ACC112 (cell line): ENCODE data around the gene CNFN.

ENCODE experiments used
- H2AFZ ChIP-seq: fragments of 200-600 bp; sonication (generic); one replicate; pipeline ENCODE4 v1.6.0; 2017; ENCODE audit warnings: antibody characterized with exemption, low read length; ENCODE audit not compliant: unreplicated experiment
- H3K27ac ChIP-seq: fragments of 200-600 bp; sonication (generic); 2 replicates; pipeline ENCODE4 v1.5.1; 2014; ENCODE audit warnings: low read depth, mild to moderate bottlenecking, antibody characterized with exemption, low read length, moderate library complexity
- H3K27me3 ChIP-seq: fragments of 200-600 bp; sonication (generic); 2 replicates; pipeline ENCODE4 v1.6.1; 2014; ENCODE audit warnings: mild to moderate bottlenecking, antibody characterized with exemption, low read length, moderate library complexity, mixed read lengths; ENCODE audit not compliant: insufficient read depth
- H3K36me3 ChIP-seq: fragments of 200-600 bp; sonication (generic); 2 replicates; pipeline ENCODE4 v1.6.1; 2016; ENCODE audit warnings: mild to moderate bottlenecking, antibody characterized with exemption, low read length, moderate library complexity, mixed read lengths; ENCODE audit not compliant: insufficient read depth
- H3K4me1 ChIP-seq: fragments of 200-600 bp; sonication (generic); one replicate; pipeline ENCODE4 v1.6.1; 2016; ENCODE audit warnings: low read length, mixed read lengths; ENCODE audit not compliant: insufficient read depth, unreplicated experiment, control insufficient read depth
- H3K4me3 ChIP-seq: fragments of 200-600 bp; sonication (generic); 2 replicates; pipeline ENCODE4 v1.5.1; 2014; ENCODE audit warnings: mild to moderate bottlenecking, low read depth, low read length
- H3K79me2 ChIP-seq: fragments of 200-600 bp; sonication (generic); one replicate; pipeline ENCODE4 v1.6.0; 2016; ENCODE audit warnings: low read length; ENCODE audit not compliant: control insufficient read depth, unreplicated experiment, insufficient read depth

The CNFN gene

DNA sequence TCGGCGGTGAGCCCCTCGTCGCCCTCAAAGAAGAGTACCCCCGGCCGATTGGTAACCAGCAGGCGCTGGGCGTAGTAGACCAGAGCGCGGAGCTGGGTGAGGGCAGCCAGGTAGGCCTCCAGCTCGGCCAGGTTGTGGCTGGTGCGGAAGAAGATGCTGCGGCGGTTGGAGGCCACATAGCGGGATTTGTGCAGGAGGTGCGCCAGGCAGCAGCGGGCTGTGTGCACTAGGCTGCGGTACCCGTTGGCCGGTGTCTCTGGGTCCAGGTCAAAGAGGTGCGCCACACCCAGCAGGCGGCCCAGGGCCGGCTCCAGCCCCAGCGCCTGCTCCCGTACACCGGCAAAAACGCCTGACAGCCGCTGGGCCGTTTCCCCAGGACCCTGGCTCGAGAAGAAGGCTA lies 20.3 kb upstream of the CNFN start:
- H2AFZ ChIP-seq = no peak overlapping the region
- H3K4me3 ChIP-seq = no peak overlapping the region
- H3K4me1 ChIP-seq = no peaks in the 10 kb centered on the region
- H3K27ac ChIP-seq = no peak overlapping the region
- no peaks in the 10 kb centered on the region for H3K36me3 ChIP-seq
- H3K79me2 ChIP-seq = no peaks in the 10 kb centered on the region
- H3K27me3 ChIP-seq = no peaks in the 10 kb centered on the region

DNA sequence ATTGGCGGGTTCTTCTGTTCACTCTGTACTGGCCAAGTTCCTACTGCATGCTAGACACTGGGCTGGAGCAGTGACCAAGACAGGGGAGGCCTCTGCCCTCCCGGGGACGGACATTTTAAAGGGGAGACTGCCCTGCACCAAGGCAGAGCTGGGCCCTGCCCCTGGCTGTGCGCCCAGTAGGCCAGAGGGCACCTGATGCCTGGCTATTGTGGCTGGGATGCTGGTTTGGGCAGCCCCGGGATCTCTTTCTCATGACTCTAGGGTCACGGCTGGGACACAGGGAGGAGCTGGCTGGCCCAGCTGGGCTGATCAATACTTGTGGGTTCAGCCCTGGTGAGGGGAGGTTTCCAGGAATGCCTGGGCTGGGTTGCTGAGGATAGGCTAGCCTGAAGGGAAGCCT lies 19.4 kb upstream of the CNFN start:
- Histone ChIP-seq H3K4me1 (no peaks in the 10 kb centered on the region), H3K27ac (no peak overlapping the region), H3K27me3 (no peaks in the 10 kb centered on the region)

DNA sequence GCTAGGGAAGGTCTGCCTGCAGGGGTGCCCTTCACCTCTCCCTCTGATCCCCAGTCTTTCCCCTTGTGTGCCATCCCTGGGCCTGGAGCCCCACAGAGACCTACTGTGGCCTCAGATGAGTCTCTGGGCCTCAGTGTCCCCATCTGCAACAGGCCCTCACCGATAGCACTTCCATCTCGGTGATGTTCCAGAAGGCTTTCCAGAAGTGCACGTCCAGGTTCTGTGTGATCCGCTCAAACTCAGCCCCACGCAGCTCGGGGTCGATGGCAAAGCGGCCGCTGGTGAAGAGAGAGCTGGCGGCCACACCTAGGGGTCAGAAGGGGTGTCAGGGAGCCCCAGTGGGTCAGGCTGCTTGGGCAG lies 17.7 kb upstream of the CNFN start:
- Histone ChIP-seq H3K79me2 (no peaks in the 10 kb centered on the region), H3K36me3 (no peaks in the 10 kb centered on the region), H3K27ac (no peak overlapping the region), H3K4me1 (no peaks in the 10 kb centered on the region), H3K27me3 (no peaks in the 10 kb centered on the region), H3K4me3 (no peak overlapping the region), H2AFZ (no peak overlapping the region)

More for the DNA sequence above, 19.4 kb upstream of the CNFN start:
- H3K79me2 ChIP-seq = no peaks in the 10 kb centered on the region
- no peaks in the 10 kb centered on the region for H3K36me3 ChIP-seq
- no peak overlapping the region for H3K4me3 ChIP-seq
- H2AFZ ChIP-seq = no peak overlapping the region

DNA sequence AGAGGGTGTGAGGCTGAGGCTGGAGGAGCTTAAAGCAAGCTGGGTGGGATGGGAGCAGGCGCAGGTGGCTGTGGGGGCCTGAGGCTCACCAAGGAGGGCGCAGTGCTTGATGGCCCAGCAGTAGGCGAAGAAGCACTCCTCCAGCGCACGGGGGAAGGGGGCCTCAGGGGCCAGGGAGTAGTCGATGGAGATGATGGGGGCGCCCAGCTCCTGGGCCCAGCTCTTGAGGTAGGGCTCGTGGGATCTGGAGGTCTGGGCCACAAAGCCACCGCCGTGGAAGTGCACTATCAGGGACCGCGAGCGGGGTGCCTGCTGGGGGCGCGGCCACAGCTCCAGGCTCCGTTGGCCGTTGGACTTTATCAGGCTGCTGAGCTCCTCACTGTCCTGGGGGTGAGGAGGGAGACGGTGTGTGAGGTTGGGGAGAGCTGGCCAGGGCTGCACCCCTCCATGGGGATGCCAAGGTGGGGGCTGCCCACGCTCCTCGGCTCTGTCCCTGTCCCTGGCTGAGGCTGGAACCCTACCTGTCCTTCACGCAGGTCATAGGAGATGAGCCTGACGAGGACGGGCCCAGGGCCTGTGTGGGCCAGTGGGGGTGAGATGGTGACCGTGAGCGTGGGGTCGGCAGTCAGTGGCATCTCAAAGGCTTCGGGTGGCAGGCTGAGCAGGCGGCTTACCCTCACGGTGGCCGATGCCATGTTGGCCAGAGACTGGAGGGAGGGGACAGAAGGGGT lies 17.2 kb upstream of the CNFN start:
- Histone ChIP-seq H3K27me3 (no peaks in the 10 kb centered on the region), H3K4me1 (no peaks in the 10 kb centered on the region), H3K27ac (no peak overlapping the region), H2AFZ (no peak overlapping the region), H3K79me2 (no peaks in the 10 kb centered on the region), H3K4me3 (no peak overlapping the region), H3K36me3 (no peaks in the 10 kb centered on the region)

DNA sequence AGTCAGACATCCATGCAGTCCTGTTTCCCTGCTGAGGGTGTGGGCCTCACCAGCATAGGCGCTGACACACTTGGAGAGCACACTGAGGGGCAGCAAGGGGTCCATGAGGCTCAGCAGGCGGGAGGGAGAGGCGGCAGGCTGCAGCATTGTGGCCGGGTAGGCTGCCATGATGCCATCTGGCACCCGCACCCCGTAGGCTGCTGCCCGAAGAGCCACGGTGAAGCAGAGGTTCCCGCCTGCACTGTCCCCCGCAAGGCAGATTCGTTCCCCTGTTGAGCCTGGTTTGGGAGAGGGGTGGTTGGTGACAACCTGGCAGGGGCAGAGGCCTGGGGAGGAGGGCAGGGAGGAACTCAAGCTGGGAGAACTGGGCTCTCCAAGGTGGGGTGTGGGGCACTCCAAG lies 16.0 kb upstream of the CNFN start:
- Histone ChIP-seq H3K27ac (no peak overlapping the region), H3K4me1 (no peaks in the 10 kb centered on the region), H3K79me2 (no peaks in the 10 kb centered on the region), H3K27me3 (no peaks in the 10 kb centered on the region), H2AFZ (no peak overlapping the region), H3K4me3 (no peak overlapping the region), H3K36me3 (no peaks in the 10 kb centered on the region)

DNA sequence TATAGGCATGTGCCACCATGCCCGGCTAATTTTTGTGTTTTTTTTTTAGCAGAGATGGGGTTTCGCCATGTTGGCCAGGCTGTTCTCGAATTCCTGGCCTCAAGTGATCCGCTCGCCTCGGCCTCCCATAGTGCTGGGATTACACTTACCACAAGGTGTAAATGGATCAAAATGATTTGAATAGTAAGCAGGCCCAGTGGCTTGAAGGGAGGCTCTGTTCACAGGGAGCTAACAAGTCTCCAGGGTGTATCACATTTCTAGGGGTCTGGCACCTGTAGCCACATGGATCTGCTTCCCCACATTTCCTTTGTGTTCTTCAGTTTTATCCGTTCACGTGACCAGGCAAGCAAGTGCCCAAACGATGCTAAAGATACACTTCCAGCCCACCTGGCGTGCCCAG lies 13.5 kb upstream of the CNFN start:
- no peaks in the 10 kb centered on the region for H3K27me3 ChIP-seq
- no peak overlapping the region for H2AFZ ChIP-seq
- no peak overlapping the region for H3K27ac ChIP-seq
- no peaks in the 10 kb centered on the region for H3K36me3 ChIP-seq
- H3K79me2 ChIP-seq = no peaks in the 10 kb centered on the region
- H3K4me1 ChIP-seq = no peaks in the 10 kb centered on the region
- no peak overlapping the region for H3K4me3 ChIP-seq

DNA sequence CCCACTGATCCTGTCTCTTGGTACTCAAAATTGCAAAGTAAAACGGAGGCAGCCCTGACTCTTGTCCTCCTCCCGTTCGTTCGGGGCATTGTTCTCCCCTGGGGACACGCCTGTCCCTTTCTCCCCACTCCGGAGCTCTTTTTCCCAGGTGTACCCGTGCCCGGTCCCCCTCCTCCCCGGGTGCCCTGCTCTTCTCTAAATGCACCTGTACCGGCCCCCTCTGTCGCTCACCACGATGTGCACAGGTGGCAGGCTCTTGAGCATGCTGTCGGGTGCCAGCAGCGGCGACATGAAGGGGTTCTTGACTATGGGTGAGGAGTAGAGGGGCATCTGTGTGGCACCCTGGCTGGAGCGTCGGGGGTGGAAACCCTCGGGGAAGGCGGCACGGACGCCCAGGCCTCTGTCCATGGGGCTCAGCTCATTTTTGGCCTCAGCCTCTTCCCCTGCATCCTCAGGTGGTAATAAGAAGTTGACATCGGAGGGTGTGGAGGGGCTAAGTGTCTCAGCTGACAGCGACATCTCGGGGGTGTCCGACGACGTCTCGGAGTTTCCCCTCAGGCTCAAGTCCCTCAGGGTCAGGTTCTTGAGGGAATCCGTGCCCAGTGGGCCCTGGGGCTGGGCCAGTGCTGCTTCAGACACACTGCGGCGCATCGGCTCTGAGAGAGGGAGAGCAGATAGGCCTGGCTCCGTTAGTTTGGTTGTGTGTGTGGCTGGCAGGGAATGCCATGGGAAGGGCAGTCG lies 12.4 kb upstream of the CNFN start:
- no peaks in the 10 kb centered on the region for H3K36me3 ChIP-seq

DNA sequence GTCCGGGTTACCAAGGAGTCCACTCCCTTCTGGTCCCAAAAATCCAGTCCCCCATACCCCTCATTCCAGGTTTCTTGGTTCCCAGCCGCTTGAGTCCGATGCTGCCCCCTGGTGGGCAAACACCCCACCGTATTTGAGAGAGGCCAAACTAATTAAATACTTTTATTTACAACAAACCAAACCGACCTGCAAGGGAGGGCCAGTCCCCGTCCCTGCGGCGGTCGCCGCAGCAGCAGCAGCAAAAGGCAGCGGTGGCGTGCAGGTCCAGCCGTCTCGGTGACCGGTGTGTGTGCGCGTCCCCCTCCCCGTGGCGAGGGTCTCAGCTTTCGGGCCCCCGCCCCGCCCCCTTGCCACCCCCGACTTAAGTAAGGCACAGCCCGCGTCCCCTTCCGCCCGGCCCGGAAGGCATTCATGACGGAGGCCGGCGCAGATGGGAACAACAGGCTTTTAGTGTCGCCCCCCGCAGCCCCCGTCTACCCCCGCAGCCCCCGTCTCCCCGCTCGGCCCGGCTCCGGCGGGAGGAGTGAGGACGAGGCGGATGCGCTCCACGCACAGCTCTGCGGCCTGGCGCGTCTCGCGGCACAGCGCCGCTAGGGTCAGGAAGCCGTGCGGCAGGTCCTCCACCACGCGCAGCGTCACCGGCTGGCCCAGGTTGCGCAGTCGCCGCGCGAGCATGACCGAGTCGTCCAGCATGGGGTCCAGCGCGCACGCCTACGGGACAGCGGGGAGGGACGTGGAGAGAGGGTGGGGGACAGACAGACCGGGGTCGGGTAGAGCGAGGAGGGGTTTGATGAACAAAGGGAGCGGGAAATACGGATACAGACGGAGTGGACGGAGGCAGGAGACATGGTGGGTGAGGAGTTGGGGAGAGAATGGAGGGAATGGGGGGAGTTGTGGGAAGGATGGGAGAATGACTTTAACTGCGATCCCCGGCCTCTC lies 11.5 kb upstream of the CNFN start:
- peak overlapping the region; percentile 70 for H3K4me3 ChIP-seq
- H3K27me3 ChIP-seq = no peaks in the 10 kb centered on the region
- H3K27ac ChIP-seq = no peak overlapping the region
- no peak overlapping the region for H2AFZ ChIP-seq
- peaks cover 5% of the 10 kb centered on the region for H3K4me1 ChIP-seq
- peaks cover 3% of the 10 kb centered on the region for H3K79me2 ChIP-seq
- no peaks in the 10 kb centered on the region for H3K36me3 ChIP-seq

More for the DNA sequence above, 12.4 kb upstream of the CNFN start:
- Histone ChIP-seq H3K4me3 (no peak overlapping the region), H3K27ac (no peak overlapping the region), H3K27me3 (no peaks in the 10 kb centered on the region), H2AFZ (no peak overlapping the region), H3K4me1 (peaks cover 4% of the 10 kb centered on the region), H3K79me2 (peaks cover 3% of the 10 kb centered on the region)

DNA sequence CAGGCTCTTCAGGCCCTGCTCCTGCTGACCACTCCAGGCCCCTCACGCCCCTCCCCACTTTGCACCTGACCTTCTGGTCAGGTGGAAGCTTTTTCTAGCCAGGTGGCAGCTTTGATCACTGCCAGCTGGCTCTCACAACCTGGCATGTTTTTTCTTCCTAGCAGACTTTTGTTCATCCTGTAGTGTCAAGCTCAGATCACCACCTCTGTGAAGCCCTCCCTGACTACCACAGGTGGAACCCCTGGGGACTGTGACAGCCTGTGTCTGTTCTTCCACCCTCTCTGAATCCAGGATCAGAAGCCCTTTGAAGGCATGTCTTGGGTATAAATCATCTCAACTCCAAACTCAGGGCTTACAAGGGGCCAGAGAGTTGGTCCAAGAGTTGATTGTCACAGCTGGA lies 10.3 kb upstream of the CNFN start:
- peaks cover 3% of the 10 kb centered on the region for H3K79me2 ChIP-seq
- H2AFZ ChIP-seq = no peak overlapping the region
- H3K4me3 ChIP-seq = no peak overlapping the region
- peaks cover 8% of the 10 kb centered on the region for H3K4me1 ChIP-seq
- H3K27me3 ChIP-seq = no peaks in the 10 kb centered on the region
- no peaks in the 10 kb centered on the region for H3K36me3 ChIP-seq
- H3K27ac ChIP-seq = no peak overlapping the region

DNA sequence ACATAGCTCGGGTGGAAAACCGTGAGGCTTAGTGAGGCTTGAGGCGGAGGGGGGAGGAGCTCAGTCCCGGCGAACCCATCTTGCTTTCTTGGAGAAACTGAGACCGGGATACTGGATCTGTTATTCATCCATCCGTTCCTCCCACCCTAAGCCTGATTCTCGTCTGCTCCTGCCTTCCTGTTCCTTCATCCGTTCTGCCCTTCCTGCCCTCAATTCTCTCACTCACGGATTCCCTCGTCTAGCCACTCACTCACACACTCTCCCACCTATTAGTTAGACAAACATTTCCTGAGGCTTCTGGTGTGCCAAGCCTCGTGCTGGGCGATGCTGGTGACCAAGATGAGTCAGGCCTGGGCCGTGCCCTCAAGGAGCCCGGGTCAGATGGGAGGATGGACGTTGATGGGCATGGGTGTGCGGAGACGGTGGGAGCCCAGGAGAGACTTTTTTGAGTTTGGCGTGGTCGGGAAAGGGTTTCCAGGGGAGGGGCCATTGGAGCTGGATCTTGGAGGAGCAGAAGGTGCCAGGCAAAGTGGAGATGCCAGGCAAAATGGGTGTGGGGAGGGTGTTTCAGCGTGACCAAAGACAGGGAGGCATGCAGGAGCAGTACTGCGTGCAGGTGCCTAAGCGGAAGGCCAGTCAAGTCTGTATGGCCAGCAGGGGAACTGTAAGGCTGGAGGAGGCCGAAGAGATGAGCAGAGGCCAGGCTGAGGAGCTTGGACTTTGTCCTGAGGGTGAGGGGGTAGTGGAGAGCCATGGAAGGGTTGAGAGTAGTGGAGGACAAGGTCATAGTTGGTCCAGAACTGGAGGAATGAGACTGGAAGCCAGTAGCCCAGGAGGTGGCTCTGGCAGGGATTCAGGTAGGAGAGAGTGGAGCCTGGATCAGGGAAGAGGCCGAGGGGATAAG lies 7.4 kb upstream of the CNFN start:
- Histone ChIP-seq H3K27ac (peak overlapping the region; percentile 84), H3K4me1 (peaks cover 8% of the 10 kb centered on the region), H3K4me3 (peak overlapping the region; percentile 98), H2AFZ (peak overlapping the region; percentile 82), H3K79me2 (peaks cover 3% of the 10 kb centered on the region), H3K36me3 (no peaks in the 10 kb centered on the region), H3K27me3 (no peaks in the 10 kb centered on the region)
